Osteocyte (in vitro differentiated cells): ENCODE measurements around the gene KPNA6. TPM values are rescaled to one million over a fixed set of nuclear protein-coding genes. Genes with fewer than 3 reads are reported as not detected.
A peak's percentile ranks its signal among the peaks of the same experiment; 100 is the strongest.
"Not testable (repeated sequence)": the region's sequence is repeated elsewhere in the genome, so short reads cannot be mapped to it uniquely, and the experiment has no call there.

ENCODE experiments used
- DNase-seq: peaks from one replicate; pipeline ENCODE4 v3.0.0; 2021; ENCODE audit warnings: mixed read lengths; ENCODE audit not compliant: unreplicated experiment; ENCODE audit errors: extremely low spot score
- H3K27ac Mint-ChIP-seq: one replicate; pipeline ENCODE4 v1.8.0; 2021; ENCODE audit warnings: mild to moderate bottlenecking, mixed read lengths; ENCODE audit not compliant: unreplicated experiment
- H3K27me3 Mint-ChIP-seq: one replicate; pipeline ENCODE4 v1.8.0; 2021; ENCODE audit warnings: mixed read lengths; ENCODE audit not compliant: unreplicated experiment
- H3K36me3 Mint-ChIP-seq: one replicate; pipeline ENCODE4 v1.8.0; 2021; ENCODE audit warnings: mixed read lengths; ENCODE audit not compliant: unreplicated experiment
- H3K4me1 Mint-ChIP-seq: one replicate; pipeline ENCODE4 v1.8.0; 2021; ENCODE audit warnings: mixed read lengths; ENCODE audit not compliant: unreplicated experiment
- H3K4me3 Mint-ChIP-seq: one replicate; pipeline ENCODE4 v1.8.0; 2021; ENCODE audit warnings: mild to moderate bottlenecking, moderate library complexity, mixed read lengths; ENCODE audit not compliant: unreplicated experiment
- H3K9me3 Mint-ChIP-seq: one replicate; pipeline ENCODE4 v1.8.0; 2021; ENCODE audit warnings: mixed read lengths; ENCODE audit not compliant: unreplicated experiment
- total RNA-seq: library from RNA; stranded (reverse); gene quantifications from 2 replicates; pipeline ENCODE4 v1.2.1, GENCODE V29; 2021
- TF ChIP-seq, protein P1 (sequence below): fragments of 200-600 bp; sonication (generic); IDR thresholded peaks from 2 replicates; pipeline ENCODE4 v1.5.0; 2021; ENCODE audit warnings: antibody characterized with exemption, mild to moderate bottlenecking, moderate library complexity

Gene KPNA6
- total RNA-seq, 1 donor from 2014 or later, result 75.3 TPM

DNA sequence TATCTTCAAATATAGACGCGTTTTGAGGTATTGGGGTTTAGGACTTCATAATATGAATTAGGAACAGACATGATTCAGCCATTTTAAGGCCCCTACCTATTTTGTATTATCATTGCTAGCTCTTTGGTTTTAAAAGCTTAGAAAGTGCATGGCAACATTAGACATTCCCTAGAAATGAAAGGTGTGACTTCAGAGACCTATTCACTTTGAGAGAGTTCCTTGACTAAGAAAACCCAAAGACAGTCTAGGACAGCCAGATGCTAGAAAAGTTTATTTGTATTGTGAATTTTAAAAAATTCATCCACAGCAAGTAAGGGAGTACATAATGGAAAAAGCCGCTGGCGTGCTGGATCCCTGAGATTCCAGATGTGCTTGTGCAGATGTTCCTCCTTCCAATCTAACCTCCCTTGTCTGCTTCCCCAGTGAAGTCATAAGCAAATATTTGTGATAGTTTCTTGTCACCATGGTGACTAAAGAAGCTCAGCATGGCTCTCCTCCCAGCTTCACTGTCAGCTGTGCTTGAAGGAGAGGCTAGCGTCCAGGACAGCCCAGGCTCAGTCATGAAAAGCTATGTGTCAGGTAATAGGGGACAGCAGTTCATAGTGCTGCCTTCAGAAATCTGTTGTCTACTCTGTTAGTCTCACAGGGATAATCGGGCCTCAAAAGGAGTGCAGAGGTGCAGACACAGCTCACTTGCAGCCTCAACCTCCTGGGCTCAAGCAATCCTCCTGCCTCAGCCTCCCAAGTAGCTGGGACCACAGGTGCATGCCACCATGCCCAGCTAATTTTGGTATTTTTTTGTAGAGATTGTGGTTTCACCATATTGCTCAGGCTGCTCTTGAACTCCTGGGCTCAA is 34.8 kb downstream of the KPNA6 start:
- Mint-ChIP-seq H3K36me3 (peaks cover 4% of the 10 kb centered on the region), H3K9me3 (no peaks in the 10 kb centered on the region), H3K4me1 (peaks cover 36% of the 10 kb centered on the region), H3K27me3 (no peaks in the 10 kb centered on the region), H3K27ac (peak overlapping the region; percentile 75), H3K4me3 (no peak overlapping the region)
- TF ChIP-seq, protein P1, sequence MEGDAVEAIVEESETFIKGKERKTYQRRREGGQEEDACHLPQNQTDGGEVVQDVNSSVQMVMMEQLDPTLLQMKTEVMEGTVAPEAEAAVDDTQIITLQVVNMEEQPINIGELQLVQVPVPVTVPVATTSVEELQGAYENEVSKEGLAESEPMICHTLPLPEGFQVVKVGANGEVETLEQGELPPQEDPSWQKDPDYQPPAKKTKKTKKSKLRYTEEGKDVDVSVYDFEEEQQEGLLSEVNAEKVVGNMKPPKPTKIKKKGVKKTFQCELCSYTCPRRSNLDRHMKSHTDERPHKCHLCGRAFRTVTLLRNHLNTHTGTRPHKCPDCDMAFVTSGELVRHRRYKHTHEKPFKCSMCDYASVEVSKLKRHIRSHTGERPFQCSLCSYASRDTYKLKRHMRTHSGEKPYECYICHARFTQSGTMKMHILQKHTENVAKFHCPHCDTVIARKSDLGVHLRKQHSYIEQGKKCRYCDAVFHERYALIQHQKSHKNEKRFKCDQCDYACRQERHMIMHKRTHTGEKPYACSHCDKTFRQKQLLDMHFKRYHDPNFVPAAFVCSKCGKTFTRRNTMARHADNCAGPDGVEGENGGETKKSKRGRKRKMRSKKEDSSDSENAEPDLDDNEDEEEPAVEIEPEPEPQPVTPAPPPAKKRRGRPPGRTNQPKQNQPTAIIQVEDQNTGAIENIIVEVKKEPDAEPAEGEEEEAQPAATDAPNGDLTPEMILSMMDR, result no peak
- DNase-seq, result no peak

DNA sequence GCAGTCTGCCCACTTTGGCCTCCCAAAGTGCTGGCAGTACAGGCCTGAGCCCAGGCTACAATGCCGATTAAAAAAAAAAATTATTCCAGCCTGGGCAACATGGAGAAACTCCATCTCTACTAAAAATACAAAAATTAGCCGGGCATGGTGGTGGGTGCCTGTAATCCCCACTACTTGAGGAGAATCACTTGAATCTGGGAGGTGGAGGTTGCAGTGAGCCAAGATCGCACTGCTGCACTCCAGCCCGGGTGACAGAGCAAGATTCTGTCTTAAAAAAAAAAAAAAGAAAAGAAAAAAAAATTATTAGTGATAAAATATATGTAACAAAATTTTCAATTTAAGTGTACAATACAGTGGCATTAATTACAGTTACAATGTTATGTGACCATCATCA is 35.4 kb downstream of the KPNA6 start:
- H3K36me3 Mint-ChIP-seq, H3K4me3 Mint-ChIP-seq, H3K9me3 Mint-ChIP-seq, H3K27ac Mint-ChIP-seq, H3K27me3 Mint-ChIP-seq, DNase-seq: not testable (repeated sequence)
- peaks cover 32% of the 10 kb centered on the region for H3K4me1 Mint-ChIP-seq

DNA sequence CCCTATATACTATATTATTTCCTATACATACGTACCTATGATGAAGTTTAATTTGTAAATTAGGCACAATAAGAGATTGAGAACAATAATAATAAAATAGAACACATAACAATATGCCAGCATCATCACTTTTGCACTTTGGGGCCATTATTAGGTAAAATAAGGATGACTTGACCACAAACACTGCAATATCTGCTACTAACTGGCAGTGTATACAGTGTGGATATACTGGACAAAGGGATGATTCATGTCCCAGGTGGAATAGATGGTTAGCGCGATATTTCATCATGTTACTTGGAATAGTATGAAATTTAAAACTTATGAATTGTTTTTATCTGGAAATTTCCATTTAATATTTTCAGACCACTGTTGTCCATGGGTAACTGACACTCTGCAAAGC is 36.2 kb downstream of the KPNA6 start:
- TF ChIP-seq, protein P1, result no peak
- no peaks in the 10 kb centered on the region for H3K27me3 Mint-ChIP-seq
- H3K27ac Mint-ChIP-seq, result peak overlapping the region; percentile 31
- no peak overlapping the region for H3K4me3 Mint-ChIP-seq
- H3K4me1 Mint-ChIP-seq, result peaks cover 24% of the 10 kb centered on the region
- DNase-seq, result no peak
- peaks cover 11% of the 10 kb centered on the region for H3K36me3 Mint-ChIP-seq
- H3K9me3 Mint-ChIP-seq, result peaks cover 2% of the 10 kb centered on the region

DNA sequence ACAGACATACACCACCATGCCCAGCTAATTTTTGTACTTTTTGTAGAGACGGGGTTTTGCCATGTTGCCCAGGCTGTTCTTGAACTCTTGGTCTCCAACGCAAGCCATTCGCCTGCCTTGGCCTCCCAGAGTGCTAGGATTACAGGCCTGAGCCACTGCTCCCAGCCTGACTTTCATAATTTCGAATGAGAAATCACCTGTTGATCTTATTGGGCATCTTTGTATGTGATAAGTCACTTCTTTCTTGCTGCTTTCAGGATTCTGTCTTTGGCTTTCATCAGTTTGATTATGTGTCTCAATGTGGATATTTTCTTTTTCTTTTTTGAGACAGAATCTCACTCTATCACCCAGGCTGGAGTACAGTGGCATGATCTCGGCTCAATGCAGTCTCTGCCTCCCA is 39.9 kb downstream of the KPNA6 start:
- not testable (repeated sequence) for H3K27me3 Mint-ChIP-seq, H3K4me3 Mint-ChIP-seq, DNase-seq, H3K27ac Mint-ChIP-seq, H3K9me3 Mint-ChIP-seq
- peaks cover 12% of the 10 kb centered on the region for H3K36me3 Mint-ChIP-seq
- H3K4me1 Mint-ChIP-seq, result peaks cover 26% of the 10 kb centered on the region

DNA sequence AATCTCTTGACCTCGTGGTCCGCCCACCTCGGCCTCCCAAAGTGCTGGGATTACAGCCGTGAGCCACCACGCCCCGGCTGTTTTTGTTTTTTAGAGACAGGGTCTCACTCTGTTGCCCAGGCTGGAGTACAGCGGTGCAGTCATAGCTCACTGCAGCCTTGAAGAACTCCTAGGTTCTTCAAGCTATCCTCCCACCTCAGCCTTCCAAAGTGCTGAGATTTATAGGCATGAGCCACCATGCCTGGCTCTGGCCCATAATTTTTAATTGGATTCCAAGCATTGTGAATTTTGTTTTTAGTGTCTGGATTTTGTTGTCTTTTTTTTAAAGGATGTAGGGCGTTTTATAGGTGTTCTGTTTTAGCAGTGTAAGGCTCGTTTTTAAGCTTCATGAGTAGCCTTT is 43.0 kb downstream of the KPNA6 start:
- H3K27ac Mint-ChIP-seq, result peak overlapping the region; percentile 92
- no peak for DNase-seq
- H3K36me3 Mint-ChIP-seq, result peaks cover 10% of the 10 kb centered on the region
- H3K4me1 Mint-ChIP-seq, result peaks cover 19% of the 10 kb centered on the region
- no peaks in the 10 kb centered on the region for H3K27me3 Mint-ChIP-seq
- H3K9me3 Mint-ChIP-seq, result peaks cover 4% of the 10 kb centered on the region
- H3K4me3 Mint-ChIP-seq, result no peak overlapping the region
- TF ChIP-seq, protein P1, result no peak

DNA sequence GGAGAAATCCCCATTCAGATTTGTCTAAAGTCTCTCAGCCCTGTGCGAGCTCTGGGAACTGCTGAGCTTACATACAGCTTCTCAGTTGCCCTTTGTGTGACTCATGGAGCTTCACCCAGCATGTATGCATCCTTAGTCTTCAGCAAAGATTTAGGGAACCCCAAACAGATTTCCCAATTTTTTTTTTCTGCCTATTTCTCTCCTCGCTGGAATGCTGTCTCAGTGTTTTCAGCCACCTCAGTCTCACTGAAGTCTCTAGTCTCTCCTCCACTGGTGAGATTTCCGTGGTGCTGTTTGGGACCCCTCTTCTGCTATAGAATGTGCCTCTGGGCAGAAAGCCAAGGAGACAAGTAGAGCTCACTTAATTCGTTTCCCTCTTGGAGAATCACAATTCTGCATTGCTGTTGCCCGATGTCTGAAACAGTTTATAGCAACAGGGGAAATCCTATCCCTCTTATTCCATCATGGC is 43.5 kb downstream of the KPNA6 start:
- H3K27me3 Mint-ChIP-seq, result no peaks in the 10 kb centered on the region
- TF ChIP-seq, protein P1, result no peak
- peaks cover 18% of the 10 kb centered on the region for H3K4me1 Mint-ChIP-seq
- peaks cover 4% of the 10 kb centered on the region for H3K9me3 Mint-ChIP-seq
- H3K36me3 Mint-ChIP-seq, result peaks cover 12% of the 10 kb centered on the region
- H3K4me3 Mint-ChIP-seq, result no peak overlapping the region
- no peak for DNase-seq
- peak overlapping the region; percentile 92 for H3K27ac Mint-ChIP-seq
